Stomach (tissue), 9 donors: ENCODE data around the gene ACCS. TPM values are rescaled to one million over a fixed set of nuclear protein-coding genes. Genes with fewer than 3 reads are reported as not detected.

Experiments used
- DNase-seq, 2 donors: peaks; one replicate each; pipeline versions ENCODE4 v3.0.0 to v3.0.0-alpha.2; 2013 to 2019
- H3K27ac ChIP-seq, 5 donors: fragments of 200-600 bp in 4 of 5; sonication (generic) in 4 of 5; one replicate each; pipeline ENCODE4 v1.5.1; 2013 to 2019; ENCODE audit warnings: mild to moderate bottlenecking in 1 of 5, moderate library complexity in 1 of 5
- H3K27me3 ChIP-seq, 3 donors: fragments of 200-600 bp; sonication (generic); one replicate each; pipeline ENCODE4 v1.5.1; 2017 to 2019; ENCODE audit warnings: mixed run types in 1 of 3
- H3K36me3 ChIP-seq, 4 donors: fragments of 200-600 bp; sonication (generic); 1 replicate in 3 of 4; 2 replicates in 1 of 4; pipeline ENCODE4 v1.5.1; 2016 to 2019
- H3K4me1 ChIP-seq, 4 donors: fragments of 200-600 bp; sonication (generic); one replicate each; pipeline ENCODE4 v1.5.1; 2016 to 2019
- H3K4me3 ChIP-seq, 4 donors: fragments of 200-600 bp; sonication (generic) in 3 of 4; one replicate each; pipeline ENCODE4 v1.5.1; 2016 to 2019; ENCODE audit warnings: mild to moderate bottlenecking in 1 of 4
- H3K9me3 ChIP-seq, 4 donors: fragments of 200-600 bp; sonication (generic); one replicate each; pipeline ENCODE4 v1.5.1; 2016 to 2019
- EP300 ChIP-seq: sonication (generic); formaldehyde crosslinking; IDR thresholded peaks from one replicate; pipeline ENCODE4 v1.6.1; 2017; ENCODE audit warnings: antibody characterized with exemption
- POLR2A ChIP-seq, 4 donors: fragments of 450-650 bp; IDR thresholded peaks; one replicate each; pipeline ENCODE4 v1.6.1; 2016; ENCODE audit warnings: antibody characterized with exemption in 4 of 4, control low read depth in 2 of 4, mild to moderate bottlenecking in 1 of 4, moderate library complexity in 1 of 4
- POLR2AphosphoS5 ChIP-seq, 3 donors: sonication (generic); formaldehyde crosslinking; IDR thresholded peaks; one replicate each; pipeline ENCODE4 v1.6.1; 2016; ENCODE audit warnings: antibody characterized with exemption in 3 of 3
- WGBS, 5 donors: extraction: QIAGEN DNeasy Blood & Tissue Kit in 3 of 5; methylation state at CpG; one replicate each; pipeline versions ENCODE4 v1.1.5 to v1.1.7; 2013 to 2018; 5-methylcytosine and 5-hydroxymethylcytosine counted together
- intact Hi-C: fragments of 100-400 bp; cut with DNase I; formaldehyde crosslinking; loops from one replicate; pipeline ENCODE4 v1.15.1; 2023; ENCODE audit warnings: low total_unique reads
- polyA plus RNA-seq, 3 donors: library from polyadenylated mRNA; stranded (reverse); fragments of 200-250 nt; gene quantifications; one replicate each; pipeline ENCODE4 v1.2.3, GENCODE V29; 2013
- total RNA-seq, 5 donors: library from RNA; depleted of rRNA; stranded (reverse); fragments of >200 nt; gene quantifications; one replicate each; pipeline versions ENCODE4 v1.1.0 to v1.2.3, GENCODE V29; 2014 to 2016
- TF ChIP-seq, protein P1 (sequence below), 7 experiments: fragments of 450-650 bp in 4 of 7; fragments of 200-600 bp in 3 of 7; sonication (generic) in 3 of 7; IDR thresholded peaks; one replicate each; pipeline ENCODE4 v1.5.1; 2016 to 2019; ENCODE audit warnings: antibody characterized with exemption in 7 of 7, control low read depth in 2 of 7, mild to moderate bottlenecking in 1 of 7
- donor health status: healthy with polysubstance abuse.
- donor health status: Bipolar disorder and iron deficiency.
- donor health status: healthy.

ACCS gene
- total and polyA plus RNA-seq, 8 donors = 14.7 to 71.1 (median 28.0) TPM

DNA sequence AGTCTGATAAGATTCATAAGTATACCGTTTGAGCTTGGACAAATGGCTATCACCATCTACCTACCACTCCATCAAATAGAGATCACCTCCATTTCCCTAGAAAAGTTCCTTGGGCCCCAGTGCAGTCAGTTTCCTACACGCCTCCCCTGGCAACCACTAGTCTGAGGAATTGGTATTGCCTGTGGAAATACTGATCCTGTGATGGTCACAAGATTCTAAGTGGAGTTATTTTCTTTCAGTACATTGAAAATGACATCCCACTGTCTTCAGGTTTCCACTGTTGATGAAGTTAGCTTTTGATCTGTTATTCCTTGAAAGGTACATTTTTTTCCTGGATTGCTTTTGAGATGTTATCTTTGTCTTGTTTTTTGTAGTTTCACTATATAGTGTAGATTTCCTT is 22.9 kb upstream of the ACCS start:
- no peak for DNase-seq
- Histone ChIP-seq H3K36me3 (no peaks in the 10 kb centered on the region), H3K27me3 (no peaks in the 10 kb centered on the region), H3K4me1 (no peaks in the 10 kb centered on the region), H3K4me3 (no peak overlapping the region), H3K9me3 (peaks cover 0 to 8% (median 0%) of the 10 kb centered on the region in 4 donors), H3K27ac (no peak overlapping the region)
- WGBS, 5 donors = 60 to 76% (median 66%) methylated on average over 2 of the region's 2 CpGs
- intact Hi-C loops = loop anchor here (10.0 kb wide), 1 partner anchor 168 kb away; no protein-coding TSS in a partner anchor
- TF ChIP-seq POLR2A (IDR thresholded peaks at IDR 0.05) (no peak), EP300 (no peak), POLR2AphosphoS5 (IDR thresholded peaks at IDR 0.05) (no peak)
- TF ChIP-seq, protein P1, sequence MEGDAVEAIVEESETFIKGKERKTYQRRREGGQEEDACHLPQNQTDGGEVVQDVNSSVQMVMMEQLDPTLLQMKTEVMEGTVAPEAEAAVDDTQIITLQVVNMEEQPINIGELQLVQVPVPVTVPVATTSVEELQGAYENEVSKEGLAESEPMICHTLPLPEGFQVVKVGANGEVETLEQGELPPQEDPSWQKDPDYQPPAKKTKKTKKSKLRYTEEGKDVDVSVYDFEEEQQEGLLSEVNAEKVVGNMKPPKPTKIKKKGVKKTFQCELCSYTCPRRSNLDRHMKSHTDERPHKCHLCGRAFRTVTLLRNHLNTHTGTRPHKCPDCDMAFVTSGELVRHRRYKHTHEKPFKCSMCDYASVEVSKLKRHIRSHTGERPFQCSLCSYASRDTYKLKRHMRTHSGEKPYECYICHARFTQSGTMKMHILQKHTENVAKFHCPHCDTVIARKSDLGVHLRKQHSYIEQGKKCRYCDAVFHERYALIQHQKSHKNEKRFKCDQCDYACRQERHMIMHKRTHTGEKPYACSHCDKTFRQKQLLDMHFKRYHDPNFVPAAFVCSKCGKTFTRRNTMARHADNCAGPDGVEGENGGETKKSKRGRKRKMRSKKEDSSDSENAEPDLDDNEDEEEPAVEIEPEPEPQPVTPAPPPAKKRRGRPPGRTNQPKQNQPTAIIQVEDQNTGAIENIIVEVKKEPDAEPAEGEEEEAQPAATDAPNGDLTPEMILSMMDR (IDR thresholded peaks at IDR 0.05) = no peak

DNA sequence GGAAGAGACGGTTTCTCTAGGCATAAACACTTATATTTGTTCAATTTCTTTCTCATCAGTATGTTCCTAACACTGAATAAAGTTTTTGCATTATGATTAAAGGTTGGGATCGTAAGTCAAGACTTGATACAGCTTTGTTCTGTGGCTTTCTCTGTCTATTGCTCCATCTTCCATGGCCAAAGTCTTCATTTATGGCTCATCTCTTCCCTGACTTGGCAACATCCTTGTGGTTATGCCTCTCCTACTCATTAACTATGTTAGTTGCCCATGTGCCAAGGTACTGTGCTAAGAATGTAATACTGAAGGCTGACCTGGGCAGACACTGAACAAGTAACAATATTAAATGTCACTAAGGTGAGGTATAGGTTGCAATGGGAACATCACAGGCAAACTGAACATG is 19.9 kb upstream of the ACCS start:
- no peak overlapping the region for H3K4me3 ChIP-seq
- no peak for DNase-seq
- intact Hi-C loops = loop anchor here (10.0 kb wide), 1 partner anchor 171 kb away; no protein-coding TSS in a partner anchor
- H3K36me3 ChIP-seq = no peaks in the 10 kb centered on the region
- no peak overlapping the region for H3K27ac ChIP-seq
- H3K27me3 ChIP-seq = no peaks in the 10 kb centered on the region
- WGBS, 5 donors = 73 to 86% (median 77%) methylated on average over 2 of the region's 2 CpGs
- TF ChIP-seq POLR2AphosphoS5 (IDR thresholded peaks at IDR 0.05) = no peak
- TF ChIP-seq EP300 = no peak
- no peak for TF ChIP-seq POLR2A (IDR thresholded peaks at IDR 0.05)
- TF ChIP-seq, protein P1 (IDR thresholded peaks at IDR 0.05) = no peak
- H3K9me3 ChIP-seq = peaks cover 0 to 4% (median 0%) of the 10 kb centered on the region in 4 donors
- no peaks in the 10 kb centered on the region for H3K4me1 ChIP-seq

DNA sequence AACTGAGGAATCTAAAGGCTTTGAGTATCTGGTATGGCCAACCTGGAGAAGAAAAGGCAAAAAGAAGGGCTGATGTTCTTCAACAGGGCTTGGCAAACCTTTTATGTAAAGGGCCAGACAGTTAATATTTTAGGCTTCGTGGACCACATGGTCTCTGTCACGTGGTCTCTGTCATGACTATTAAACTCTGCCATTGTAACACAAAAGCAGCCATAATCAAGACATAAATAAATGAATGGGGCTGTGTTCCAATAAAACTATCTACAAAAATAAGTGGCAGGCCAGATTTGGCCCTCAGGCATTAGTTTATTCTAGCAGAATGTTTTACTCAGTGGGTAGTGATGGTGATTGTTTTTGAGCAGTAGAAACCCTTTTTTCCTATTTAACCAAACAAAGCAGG is 18.8 kb upstream of the ACCS start:
- Histone ChIP-seq H3K27ac (no peak overlapping the region), H3K27me3 (no peaks in the 10 kb centered on the region), H3K4me1 (no peaks in the 10 kb centered on the region), H3K9me3 (no peaks in the 10 kb centered on the region), H3K36me3 (no peaks in the 10 kb centered on the region), H3K4me3 (no peak overlapping the region)
- intact Hi-C loops = loop anchor here (10.0 kb wide), 1 partner anchor 172 kb away; no protein-coding TSS in a partner anchor
- 55 to 77% (median 64%) methylated on average over 2 of the region's 2 CpGs for WGBS, 5 donors
- TF ChIP-seq, protein P1 (IDR thresholded peaks at IDR 0.05) = no peak
- TF ChIP-seq EP300 (no peak), POLR2AphosphoS5 (IDR thresholded peaks at IDR 0.05) (no peak), POLR2A (IDR thresholded peaks at IDR 0.05) (no peak)
- no peak for DNase-seq

DNA sequence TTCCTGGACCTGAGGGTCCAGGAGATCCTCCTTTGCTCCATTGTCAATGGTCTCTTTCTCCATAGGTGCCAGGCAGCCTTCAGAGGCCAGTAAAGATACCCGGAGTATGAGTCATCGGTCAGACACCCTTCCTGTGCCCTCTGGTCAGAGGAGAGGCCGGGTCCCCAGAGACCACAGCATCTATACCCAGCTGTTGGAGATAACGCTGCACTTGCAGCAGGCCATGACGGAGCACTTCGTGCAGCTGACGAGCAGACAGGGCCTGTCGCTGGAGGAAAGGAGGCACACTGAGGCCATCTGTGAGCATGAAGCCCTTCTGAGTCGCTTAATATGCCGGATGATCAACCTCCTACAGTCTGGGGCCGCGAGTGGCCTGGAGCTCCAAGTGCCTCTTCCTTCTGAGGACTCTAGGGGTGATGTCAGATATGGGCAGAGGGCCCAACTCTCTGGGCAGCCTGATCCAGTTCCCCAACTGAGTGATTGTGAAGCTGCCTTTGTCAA is 18.1 kb upstream of the ACCS start, which contains the start of gene ACCSL:
Gene ACCSL (plus strand): TSS at position 51 of the 501 bp plus-strand sequence. CDS start 56 bp downstream, at position 107.
- whole genome bisulfite sequencing, 5 donors = 85 to 91% (median 88%) methylated on average over 11 to 12 of the region's 12 CpGs
- Histone ChIP-seq H3K4me1 (no peaks in the 10 kb centered on the region), H3K4me3 (no peak within 1 kb of the TSS), H3K9me3 (no peaks in the 10 kb centered on the region), H3K36me3 (no peaks in the 10 kb centered on the region), H3K27ac (no peak within 1 kb of the TSS), H3K27me3 (no peaks in the 10 kb centered on the region)
- DNase-seq = no peak
- TF ChIP-seq, protein P1 (IDR thresholded peaks at IDR 0.05) = no peak
- TF ChIP-seq EP300 = no peak
- TF ChIP-seq POLR2A (IDR thresholded peaks at IDR 0.05) = no peak
- no peak for TF ChIP-seq POLR2AphosphoS5 (IDR thresholded peaks at IDR 0.05)
- intact Hi-C loops = loop anchor here (10.0 kb wide), 1 partner anchor 173 kb away; no protein-coding TSS in a partner anchor
